NCI-H748 treated with DMSO at 0.1 percent for 48 hours (cell line): ENCODE measurements around the gene MAN2A1.
"Not testable (repeated sequence)": the region's sequence is repeated elsewhere in the genome, so short reads cannot be mapped to it uniquely, and the experiment has no call there.

Experiments used
- DNase-seq: peaks from one replicate; lab custom pipeline; 2025; lab: John Stamatoyannopoulos, UW

MAN2A1 gene

DNA sequence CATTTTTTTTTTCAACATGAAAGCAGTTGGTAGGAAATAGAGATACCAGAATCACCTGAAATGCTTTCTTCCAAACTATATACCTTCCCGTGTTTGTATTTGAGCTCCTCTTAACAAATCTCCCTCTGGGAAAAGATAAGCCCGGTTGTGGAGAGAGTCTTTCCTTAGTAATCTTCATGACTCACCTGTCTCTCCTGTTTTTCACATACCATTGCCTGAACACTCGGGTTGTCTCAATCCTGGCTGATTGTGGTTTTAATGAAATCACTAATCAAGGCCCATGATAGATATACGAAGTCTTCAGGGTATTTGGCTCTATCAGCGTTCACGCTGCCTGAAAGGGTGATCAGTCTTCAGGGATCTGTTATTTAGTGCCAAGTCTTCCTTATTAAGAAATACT lies 136.7 kb downstream of the MAN2A1 start:
- no peak for DNase-seq

GRCh38 chr5:109829331-109829730 lies 139.6 kb downstream of the MAN2A1 start:
- no peak for DNase-seq

DNA sequence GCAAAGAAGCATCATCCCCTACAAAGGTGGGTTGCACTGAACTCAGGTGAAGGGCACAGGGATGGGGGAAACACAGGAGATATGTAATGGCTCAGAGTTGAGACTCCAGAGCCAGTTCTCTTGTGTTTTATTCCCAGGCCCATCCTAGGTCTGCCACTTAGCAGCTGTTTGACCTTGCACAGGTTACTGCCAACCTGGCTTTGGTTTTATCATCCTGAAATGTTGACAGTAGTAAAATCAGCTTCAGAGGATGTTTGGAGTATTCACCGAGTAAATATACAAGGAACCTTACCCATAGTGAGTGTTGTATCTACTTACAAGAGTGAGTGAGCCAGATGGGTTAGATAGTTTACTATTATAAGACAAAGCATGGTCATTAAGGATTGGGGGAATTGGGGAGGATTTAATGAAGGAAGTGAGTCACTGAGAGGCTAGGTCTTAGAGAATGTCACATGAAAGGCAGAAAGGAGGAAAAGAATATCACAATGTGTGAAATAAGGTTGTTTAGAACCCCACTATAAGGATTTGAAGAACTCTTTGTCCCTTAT lies 141.3 kb downstream of the MAN2A1 start:
- DNase-seq = no peak

- DNase-seq = not testable (repeated sequence)
Measured at GRCh38 chr5:109832207-109833188, 142.8 kb downstream of the MAN2A1 start.

GRCh38 chr5:109833946-109834345 lies 144.2 kb downstream of the MAN2A1 start:
- DNase-seq = no peak

- no peak for DNase-seq
Measured at GRCh38 chr5:109836280-109836679, 146.6 kb downstream of the MAN2A1 start.

DNA sequence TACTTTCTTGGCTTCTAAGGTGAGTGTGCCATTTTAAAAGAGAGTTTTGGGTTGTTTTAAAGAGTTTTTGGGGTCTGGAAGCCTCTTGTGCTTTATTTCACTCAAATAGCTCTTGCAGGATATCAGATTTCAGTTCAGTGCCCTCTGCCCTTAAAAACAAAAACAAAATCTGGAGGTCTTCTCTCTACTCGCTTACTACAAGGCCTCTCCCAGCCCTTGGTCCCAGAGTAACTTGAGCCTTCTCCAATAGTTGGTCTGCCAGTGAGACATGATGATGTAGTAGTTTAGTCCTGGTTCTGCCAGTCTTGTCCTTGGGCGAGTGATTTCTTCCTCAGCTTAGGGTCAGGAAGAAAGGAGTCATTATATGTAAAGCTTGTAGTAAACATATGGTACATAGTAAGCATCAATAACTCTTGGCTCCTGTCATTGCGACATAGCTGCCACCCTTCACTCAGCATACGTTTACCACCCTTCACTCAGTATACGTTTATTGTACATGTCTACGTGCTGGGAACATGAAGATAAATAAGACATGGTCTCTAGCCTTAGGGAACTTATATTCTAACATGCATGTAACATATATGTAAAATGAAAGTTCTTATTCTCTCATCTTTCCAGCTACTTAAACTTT lies 147.6 kb downstream of the MAN2A1 start:
- no peak for DNase-seq

GRCh38 chr5:109838157-109838556 lies 148.4 kb downstream of the MAN2A1 start:
- DNase-seq = no peak

- no peak for DNase-seq
Measured at GRCh38 chr5:109844148-109844547, 154.4 kb downstream of the MAN2A1 start.

DNA sequence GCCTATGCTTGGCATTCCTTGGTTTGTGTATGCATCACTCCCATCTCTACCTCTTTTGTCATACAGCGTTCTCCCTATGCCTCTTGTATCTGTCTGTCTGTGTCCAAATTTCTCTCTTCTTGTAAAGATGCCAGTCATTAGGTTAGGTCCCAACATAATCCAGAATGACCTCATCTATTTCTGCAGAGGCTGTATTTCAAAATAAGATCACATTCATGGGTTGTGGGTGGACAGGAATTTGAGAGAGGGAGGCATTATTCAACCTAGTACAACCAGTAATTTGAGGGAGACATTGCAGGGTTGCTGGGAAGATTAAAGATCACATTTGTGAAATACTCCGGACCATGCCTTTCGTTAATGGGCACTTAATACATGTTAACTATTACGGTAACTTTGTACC lies 155.0 kb downstream of the MAN2A1 start:
- DNase-seq = no peak

GRCh38 chr5:109848130-109848529 lies 158.4 kb downstream of the MAN2A1 start:
- DNase-seq = no peak

DNA sequence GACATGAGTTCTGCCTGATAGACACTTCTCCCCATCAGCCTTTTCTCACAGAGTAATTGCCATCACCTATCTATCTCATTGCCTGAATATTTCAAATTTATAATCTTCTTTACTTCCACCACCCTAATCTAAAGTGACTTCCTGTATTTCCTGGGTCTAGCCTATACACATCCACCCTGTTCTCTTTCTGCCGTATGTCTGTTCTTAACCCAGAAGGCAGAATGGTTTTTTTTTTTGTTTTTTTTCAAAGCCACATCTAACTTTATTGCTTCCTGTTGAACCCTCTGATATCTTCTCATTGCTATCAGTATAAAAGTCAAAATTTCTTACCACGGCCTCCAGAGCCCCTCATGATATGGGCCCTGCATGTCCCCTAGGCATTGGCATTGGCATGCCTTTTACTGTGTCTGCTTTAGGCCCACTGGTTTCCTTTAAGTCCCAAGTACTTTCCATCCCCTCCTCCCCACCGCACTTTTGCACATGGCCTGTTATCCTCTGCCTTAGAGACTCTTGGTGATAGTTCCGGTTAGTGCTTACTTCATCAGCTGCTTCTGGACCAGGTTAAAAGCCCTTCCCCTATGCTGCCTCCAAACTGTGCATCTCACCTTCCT lies 159.9 kb downstream of the MAN2A1 start:
- DNase-seq = no peak

DNA sequence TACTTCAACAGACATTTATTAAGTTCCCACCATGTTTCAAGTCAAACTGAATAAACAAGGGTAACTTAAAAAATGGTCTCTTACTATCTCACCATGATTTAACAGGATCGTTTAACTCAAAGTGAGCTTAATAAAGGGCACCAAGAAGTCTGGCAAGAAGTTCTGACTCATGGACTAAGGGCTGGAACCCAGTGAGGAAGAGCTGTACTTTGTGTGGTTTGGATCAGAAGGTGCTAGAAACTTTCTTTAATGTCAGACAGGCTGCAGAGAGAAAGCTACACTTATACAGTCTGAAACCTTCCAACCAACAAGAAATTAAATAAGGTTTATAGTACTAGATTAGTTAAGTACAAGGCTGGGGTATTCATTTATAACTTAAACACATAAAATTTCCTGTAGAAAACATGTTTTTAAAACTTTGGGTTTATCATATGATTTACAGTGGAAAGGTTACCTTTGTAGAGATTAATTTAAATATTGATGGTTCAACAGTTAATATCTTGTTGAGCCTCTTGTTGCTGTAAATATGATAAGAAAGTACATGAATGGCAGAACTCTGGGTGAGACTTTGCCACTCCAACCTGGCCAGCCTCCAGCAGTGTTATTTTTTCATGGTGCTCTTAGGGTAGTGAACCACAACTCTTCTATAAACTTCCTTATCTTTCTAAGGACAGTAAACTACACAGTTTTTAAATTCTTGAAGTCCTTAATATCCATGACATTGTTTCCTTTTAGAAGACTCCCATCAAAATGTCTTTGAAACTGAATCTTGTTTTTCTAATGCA lies 162.8 kb downstream of the MAN2A1 start:
- DNase-seq = no peak

DNA sequence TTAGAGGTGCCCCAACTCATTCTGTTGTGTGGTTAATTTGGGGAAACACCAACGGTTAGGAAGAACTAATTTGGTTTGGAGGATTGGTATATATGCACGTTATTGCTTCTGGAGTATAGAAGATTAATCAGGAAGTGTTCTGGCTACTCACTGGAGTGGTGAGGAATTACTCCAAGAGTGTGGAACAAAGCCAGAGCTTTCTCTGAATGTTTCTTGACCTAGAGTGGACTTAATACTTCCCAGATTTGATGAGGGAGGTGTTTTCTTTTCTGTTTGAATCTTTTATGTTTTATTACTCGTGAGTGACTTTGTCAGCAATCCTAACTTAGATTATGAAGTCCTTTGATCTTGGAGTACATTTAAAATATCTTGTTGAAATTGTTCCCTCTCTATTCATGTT lies 163.7 kb downstream of the MAN2A1 start:
- no peak for DNase-seq

- DNase-seq = no peak
Measured at GRCh38 chr5:109855056-109855455, 165.3 kb downstream of the MAN2A1 start.

DNA sequence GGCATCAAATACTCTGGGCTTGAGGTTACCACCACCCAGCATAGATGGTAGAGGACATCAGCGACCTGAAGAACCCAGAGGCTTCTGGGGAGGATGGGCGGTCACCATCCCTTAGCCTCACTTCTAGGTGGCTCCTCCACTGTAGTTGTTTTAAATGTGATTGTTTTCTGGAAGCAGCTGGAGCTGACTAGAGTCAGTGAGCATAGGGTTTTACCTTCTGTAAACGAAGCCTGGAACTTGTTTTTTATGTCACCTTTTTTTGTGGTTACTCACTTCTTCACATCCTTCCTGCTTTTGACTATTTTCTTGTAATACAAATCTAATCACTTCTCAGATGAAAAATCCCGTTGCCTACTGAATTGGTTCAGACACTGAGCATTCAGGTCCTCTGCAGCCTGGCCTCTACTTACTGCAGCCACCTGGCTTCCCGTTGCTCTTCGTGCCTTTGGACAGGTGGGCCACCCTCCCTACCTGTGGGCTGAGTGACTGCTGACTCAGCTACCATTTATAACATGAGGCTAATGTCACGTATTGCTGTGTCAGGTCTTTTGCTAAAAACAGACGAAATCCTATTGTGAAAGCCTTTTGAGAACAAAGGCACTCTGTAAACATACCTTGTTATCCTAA lies 167.8 kb downstream of the MAN2A1 start:
- DNase-seq = peak; percentile 45

- no peak for DNase-seq
Measured at GRCh38 chr5:109859537-109859936, 169.8 kb downstream of the MAN2A1 start.

DNA sequence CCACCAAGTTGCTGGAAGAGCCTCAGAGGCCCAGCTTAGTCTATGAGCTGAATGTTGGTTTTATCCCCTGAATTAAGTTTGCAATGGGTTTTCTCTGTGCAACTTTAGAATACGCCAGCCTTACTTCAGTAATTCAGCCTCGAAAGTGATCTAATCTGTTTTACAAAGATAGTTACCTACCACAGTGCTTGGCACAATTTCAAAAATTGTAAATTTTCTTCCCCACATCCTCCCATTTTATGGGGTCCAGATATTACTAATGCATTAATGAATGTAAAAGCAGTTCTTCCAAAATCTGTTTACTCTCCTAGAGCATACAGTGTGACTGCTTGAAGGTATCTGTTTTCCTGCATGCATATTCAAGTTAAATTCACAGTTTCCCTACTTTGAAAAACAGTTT lies 172.6 kb downstream of the MAN2A1 start:
- DNase-seq = no peak

GRCh38 chr5:109863752-109864151 lies 174.0 kb downstream of the MAN2A1 start:
- DNase-seq = no peak

- DNase-seq = no peak
Measured at GRCh38 chr5:109865637-109866036, 175.9 kb downstream of the MAN2A1 start.

DNA sequence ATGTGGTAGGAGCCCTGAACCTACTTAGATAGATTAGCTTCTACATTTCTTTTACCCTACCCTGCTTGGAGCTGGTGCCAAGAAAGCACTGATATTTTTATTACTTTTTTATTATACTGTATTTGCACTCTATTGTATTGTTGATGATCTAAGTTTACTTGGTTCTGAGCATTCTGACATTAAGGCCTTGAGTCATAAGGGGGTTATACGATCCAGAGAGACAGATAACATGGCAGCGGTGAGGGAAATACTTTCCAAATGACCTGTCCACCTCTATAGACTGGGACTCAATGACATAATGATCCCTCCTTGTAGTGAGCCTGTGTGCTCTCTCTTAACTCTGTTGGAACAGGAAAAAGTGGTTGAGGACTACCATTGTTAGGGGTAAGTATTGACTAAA lies 176.3 kb downstream of the MAN2A1 start:
- DNase-seq = no peak
